UCSD-AML1 (cell line): ENCODE measurements around the gene DUSP16.

ENCODE experiments used
- DNase-seq: peaks from one replicate; lab custom pipeline; 2025; ENCODE audit not compliant: unreplicated experiment; lab: John Stamatoyannopoulos, UW

DUSP16 gene

DNA sequence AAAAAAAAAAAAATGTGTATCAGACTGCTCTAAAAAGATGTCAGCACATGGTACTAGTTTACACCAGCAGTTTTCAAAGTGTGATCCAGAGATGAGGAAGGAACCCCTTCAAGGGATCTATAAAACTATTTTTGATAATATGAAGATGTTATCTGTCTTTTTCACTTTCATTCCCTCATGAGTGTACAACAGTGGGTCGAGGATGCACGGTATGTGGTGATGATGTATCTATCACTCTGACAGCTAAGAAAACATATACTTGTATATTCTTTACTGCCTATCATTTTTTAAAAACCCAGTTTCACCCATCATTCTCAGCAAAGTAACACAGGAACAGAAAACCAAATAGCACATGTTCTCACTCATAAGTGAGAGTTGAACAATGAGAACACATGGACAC, 12.4 kb downstream of the DUSP16 start:
- DNase-seq, result no peak

DNA sequence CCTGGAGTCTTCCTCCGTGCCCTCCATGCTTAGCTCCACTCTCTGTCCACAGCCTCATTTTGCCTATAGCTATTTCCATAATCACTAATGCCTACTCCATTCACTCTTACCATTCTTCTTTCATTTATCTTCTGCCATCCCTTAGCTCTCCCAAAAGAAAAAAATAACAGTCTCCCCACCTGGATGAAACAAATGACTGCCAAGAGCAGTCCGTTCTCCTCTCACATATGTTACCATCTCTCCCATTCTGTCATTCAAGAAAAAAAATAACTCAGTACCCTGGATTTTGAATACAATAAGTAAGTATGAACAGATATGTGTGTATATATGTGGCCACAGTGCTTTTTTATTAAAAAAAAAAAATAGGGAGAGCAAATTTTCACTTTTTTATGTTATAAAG, 13.2 kb downstream of the DUSP16 start:
- DNase-seq, result no peak

DNA sequence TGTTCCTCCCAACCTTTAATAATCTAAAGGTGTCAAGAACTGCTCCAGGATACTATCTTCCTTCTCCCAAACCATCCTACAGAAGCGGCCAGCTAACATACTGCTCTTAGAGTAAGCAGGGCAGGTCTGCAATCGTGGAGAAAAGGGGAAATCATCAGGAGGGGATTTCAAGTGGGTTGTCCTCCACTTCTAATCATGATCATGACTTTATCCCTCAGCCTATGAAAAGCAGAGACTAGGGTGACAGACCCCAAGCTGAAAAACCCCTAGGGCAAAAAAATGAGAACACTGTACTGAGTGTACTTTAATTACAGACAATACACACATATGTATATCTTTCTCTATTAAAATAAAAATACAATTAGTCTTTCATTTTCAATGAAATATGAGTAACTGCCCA, 13.9 kb downstream of the DUSP16 start:
- DNase-seq, result no peak

DNA sequence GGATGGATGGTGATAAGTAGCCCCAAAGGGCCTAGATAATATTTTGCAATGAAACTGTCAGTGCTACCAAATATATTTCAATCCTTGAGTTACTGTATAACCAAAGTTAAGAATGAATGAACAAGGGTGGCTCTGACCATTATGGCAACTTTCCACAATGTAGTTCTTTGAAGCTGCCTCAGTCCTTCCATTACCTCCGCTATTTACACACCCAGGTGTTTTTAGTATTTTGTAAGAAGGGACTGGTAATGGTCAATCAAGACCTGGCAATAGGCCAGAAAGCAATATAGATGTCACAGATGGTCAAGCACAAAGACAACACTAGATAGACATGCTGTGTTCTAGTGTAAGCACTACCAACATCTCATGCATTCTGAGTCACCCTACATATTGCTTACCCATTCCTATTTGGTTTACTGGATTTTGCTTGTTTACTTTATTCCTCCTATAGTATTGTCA, 16.3 kb downstream of the DUSP16 start:
- DNase-seq, result no peak

DNA sequence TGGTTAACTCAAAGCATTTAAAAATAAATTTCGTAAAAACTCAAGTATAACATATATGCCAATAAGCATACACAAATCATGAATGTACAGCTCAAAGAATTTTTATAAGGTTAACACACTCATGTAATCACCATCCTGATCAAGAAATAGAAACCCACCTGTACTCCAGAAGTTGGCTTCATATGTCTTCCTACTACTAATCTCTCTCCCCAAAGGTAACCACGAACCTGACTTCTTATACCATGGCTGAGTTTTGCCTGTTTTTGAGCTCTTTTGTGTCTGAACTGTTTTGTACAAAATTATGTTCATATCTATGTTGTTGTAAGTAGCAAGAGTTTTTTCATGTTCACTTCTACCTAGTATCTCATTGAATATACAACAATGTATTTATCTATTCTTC, 18.7 kb downstream of the DUSP16 start:
- DNase-seq, result no peak

DNA sequence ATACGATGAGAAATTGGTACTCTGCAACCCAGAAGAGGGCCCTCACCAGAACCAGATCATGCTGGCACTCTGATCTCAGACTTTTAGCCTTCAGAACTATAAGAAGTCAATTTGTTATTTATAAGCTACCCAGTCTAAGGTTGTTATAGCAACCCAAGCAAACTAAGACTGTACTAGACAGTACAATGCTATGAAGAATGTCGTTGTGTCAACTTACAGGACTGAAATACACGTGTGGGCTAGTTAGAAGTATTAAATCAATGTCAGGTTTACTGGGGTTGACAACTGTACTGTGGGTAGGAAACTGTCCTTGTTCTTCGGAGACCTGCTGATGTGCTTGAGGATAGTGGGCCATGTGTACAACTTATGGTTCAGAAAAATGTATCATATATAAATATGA, 19.7 kb downstream of the DUSP16 start:
- DNase-seq, result no peak

DNA sequence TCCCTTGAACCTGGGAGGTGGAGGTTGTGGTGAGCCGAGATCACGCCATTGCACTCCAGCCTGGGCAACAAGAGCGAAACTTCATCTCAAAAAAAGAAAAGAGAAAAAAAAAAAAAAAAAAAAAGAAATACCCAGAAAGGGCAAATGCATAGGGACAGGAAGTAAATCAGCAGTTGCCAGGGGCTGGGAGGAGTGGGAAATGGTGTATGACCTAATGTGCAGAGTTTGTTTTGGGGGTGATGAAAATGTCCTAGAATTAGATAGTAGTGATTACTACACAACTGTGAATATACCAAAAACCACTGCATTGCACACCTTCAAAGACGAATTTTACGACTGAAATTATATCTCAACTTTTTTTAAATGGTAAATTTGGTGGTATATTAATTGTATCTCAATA, 20.4 kb downstream of the DUSP16 start:
- DNase-seq, result no peak

DNA sequence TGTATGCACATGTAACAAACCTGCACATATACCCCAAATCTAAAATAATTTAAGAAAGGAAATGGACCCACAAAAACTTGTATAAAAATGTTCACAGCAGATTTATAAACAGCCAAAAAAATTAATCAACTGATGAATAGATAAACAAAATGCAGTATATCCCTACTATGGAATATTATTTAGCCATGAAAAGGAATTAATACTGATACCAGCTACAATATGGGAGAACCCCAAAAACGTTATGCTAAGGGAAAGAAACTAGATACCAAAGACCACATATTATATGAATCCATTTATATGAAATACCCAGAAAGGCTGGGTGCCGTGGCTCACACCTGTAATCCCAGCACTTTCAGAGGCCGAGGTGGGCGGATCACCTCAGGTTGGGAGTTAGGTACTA, 20.9 kb downstream of the DUSP16 start:
- no peak for DNase-seq

DNA sequence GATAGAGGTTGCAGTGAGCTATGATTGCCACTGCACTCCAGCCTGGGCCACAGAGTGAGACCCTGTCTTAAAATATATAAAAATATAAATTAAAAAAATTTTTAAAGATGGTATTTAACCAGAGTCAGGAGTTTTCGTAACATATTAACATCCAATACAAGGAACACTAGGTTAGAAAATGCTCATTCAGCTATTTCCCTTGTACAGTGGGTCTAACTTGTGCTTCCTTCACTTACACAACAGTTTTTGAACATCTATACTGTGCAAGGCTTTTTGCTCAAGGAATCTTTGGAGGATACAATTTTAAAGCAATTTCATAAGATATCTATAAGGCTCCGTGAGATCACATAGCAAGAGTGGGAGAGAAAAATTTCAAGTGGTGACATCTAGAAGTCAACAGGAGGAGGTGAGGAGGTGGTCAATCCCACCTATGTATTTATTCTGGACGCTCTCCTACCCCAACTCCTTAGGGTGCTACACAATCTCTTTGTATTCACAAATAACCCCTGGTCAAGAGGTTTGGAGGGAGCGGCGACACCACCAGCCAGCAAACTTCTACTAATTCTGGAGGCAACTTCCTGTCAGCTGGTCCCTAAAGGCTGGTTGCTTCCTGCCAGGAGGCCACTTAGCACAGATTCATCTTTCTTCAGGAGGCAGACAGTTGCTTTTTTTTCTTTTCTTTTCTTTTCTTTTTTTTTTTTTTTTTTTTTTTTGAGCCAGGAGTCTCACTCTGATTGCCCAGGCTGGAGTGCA, 22.2 kb downstream of the DUSP16 start:
- DNase-seq, result no peak

DNA sequence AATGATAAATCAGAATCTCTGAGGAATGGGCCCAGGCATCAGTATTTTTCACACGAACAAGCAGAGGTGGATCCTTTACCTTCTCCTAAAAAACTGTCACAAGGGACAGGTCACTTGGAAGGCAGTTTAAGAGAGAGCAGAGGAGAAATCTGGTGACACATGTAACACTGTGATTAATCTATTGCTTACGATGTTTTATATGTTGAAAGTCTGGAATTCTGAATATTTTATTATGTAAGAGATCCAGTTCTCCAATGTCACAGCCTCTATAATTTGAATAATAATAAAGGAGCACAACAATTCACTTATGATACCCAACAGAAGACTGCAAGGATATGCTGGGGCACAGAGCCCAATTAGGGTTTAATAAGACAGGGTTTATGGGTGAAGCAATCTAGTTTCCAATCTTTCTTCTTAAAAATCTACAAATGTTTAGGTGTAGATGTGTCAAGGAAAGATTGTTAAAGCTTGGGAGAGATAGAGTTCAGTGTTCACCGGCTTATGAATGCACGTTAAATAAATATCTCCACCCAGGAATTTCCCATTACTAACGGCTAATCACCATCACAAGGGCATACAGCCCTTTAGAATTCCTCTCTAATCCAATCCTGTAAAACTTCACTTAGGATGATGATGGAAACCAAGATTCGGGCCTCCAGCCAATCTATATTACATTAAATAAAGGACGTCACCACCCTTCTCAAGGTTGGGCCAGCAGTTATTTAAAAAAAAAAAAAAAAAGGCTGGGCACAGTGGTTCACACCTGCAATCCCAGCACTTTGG, 23.4 kb downstream of the DUSP16 start:
- no peak for DNase-seq

DNA sequence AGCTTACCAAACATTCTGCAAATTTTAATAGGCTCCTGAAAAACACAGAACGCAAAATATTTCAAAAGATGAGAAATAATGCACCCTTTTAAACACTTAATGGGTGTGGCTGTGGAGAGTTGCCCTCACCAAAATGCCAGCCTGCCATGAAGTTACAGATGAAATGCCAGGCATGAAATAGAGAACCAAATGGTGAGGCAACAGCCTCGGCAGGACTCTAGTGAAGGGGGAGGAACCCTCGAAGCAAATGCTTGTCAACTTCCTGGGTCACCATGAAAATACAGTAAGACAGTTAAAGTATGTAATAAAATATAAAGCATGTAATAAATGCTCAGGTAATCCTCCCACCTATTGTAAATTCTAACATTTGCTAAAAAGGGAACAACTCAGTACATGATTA, 24.1 kb downstream of the DUSP16 start:
- DNase-seq, result no peak

DNA sequence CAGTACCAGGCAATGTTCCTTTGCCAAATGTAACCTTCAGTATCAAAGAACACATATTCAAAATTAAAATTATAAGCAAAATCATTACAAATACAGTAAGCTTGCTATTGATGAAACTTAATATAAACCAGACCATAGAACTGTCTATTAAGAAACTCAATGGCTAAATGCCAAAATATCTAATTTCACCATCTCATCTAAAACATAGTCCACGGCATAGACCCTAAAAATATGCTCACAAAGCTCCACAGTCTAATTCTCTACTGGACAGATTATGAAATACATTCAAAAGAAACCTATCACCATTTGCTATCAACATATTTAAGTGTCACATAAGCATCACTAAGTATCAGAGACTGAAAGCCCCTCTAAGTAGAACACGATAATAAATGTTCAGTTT, 25.2 kb downstream of the DUSP16 start:
- no peak for DNase-seq

DNA sequence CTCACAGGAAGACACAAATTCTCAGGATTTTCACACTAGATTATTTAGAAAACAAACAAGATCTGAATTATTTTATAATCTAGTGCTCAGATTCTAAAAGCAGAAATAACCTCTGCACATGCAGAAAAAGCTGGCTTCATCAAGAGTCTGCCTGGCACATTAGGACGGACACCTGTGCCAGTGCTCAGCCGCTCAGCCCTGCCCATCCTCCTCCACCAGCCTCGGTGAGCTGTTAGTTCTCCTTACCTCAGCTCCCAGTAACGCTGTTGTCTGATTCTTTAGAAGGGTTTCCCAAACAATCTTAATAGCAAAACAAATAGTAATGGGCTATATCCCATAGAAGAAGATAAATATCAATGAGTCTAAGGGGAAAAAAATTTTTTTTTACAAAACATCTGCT, 27.7 kb downstream of the DUSP16 start:
- DNase-seq, result no peak

DNA sequence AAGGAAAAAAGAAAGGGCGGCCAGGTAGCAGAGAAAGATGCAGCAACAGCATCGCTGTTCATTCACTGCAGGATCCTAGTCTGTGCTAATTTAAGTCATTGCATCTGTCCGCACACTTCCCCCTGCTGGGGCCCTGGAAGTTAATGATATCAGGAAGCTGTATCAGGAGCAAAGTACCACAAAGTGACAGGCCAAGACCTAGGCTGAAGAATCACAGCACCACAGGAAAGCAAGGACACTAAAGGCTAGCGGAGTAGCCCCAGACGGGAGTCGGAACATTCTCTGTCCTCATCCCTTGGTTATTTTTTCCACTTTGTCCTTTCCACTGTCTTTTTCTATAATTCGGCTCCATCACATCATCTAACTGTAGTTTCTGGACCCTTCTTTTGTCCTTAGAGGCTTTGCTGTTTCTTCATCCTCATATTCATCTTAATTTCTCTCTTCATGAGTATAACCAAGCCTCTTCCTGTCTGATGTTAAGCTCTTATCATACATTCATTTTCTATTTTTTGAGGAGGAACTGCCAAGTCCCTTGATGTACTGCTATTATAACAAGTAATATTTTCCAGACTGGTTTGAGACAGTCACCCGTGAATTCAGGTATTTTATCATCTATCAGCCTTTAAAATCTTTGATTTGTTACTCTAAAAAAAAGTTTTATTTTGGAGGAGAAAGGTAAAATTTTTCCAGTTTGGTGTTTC, 28.3 kb downstream of the DUSP16 start:
- DNase-seq, result peak; percentile 23

DNA sequence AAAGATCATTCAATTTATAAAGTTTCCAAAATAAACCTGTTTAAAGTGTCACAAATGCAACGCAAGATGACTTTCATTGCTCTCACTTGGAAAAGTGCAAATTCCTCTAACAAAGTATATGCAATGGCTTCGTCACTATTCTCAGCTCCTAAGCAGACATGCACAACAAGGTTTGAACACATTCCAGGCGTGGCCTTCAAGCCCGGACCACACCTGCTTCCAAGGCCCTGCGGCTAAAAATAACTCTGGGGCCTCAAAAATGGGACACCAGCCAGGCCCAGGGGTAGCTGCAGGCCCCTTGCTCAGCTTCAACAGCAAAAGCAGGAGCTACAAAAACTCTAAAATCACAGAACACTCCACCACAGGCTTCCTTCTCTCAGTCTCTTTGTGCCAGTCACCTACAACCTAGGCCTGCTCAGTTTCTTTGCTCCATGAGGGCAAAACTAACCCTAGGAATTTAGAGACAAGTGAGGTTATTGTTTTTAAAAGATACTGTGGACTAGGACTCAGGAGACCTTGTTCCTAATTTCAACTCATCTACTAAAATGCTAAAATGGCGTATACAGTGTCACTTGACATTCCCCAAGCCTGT, 29.3 kb downstream of the DUSP16 start:
- DNase-seq, result no peak

DNA sequence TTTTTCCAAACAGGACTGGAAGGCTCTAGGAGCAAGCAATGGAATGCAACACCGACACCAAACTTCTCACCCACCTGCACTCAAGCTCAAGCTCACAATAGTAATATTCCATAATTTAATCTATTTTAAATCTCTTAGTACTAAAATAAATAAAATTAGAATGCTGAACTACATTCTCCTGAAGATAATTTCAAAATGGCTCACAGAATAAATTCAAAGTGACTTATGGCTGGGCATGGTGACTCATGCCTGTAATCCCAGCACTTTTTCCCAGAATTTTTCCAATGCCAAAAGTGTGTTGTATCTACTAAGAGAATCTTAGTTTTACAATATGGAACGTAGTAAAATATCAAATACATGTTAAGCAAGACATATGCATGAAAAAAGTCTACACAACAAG, 31.5 kb downstream of the DUSP16 start:
- no peak for DNase-seq

DNA sequence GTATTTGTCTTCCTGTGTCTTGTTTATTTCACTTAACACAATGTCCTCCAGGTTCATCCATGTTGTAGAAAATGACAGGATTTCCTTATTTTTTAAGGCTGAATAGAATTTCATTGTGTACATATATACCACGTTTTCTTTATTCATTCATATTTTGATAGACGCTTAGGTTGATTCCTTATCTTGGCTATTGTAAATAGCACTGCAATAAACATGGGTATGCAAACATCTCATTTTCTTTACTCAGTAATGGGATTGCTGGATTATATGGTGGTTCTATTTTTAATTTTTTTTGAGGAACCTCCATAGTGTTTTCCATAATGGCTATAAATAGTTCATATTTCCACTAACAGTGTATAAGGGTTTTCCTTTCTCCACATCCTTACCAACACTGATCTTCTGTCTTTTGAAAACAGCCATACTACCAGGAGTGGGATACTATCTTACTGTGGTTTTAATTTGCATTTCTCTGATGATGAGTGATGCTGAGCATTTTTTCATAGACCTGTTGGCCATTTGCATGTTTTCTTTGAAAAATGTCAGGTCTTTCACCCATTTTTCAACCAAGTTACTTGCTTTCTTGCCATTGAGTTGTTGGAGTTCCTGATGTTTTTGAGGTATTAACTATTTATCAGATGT, 32.8 kb downstream of the DUSP16 start:
- DNase-seq, result no peak

DNA sequence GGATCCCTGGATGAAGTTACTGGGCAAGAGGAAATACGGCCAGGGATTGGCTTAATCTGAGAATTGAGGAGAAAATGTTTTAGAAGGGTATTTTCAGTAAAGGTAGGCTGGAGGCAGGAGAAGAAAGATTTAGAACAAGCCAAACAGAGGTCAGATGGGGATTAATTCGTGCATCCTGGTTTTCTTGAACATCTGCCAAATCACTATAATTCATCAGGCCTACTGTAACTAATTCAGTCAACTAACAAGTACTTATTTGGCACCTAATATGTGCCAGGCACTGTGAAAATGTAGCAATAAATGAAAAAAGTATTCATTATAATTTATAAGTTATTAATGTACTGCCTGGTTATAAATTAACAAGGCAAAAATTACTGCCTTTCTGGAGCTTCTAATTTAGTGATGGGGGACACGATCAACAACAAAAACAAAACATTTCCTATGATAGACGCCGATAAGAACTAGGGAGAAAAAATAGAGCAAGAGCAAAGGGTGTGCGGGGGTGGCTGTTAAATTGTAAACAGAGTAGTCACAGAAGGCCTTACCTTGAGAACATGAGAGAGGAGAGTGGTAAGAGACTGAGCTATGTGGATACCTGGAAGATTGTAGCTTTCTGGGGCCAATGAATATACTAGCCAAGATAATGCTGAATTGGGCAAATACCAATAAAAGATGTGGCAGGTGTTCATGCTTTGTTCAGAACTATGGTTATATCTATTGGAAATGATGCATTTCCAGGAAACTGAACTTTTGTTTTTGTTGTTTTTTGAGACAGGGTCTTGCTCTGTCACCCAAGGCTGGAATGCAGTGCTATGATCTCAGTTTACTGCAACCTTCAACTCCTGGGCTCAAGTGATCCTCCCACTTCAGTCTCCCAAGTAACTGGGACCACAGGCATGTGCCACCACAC, 34.0 kb downstream of the DUSP16 start:
- DNase-seq, result no peak

DNA sequence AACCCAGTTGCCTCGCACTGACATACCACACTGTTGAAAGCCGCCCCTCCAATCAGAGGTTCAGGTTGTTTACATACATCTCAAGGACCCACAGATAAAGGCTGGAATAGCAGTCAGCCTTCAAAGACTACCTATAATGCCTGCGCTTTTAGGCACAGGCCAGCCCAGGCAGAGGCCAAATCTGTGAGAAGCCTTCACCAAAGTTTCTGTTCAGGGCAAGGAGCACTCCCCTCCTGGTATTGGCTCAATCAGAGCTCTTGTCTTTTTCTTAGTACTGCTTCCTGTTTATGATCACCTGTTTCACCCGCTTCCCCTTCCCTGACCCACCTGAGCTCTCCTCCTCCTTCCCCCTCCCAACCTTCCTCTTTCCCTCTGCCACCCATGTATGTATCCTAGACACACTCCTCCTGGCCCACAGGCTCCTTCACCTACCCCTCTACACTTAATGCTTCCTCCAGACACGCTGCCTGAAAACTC, 34.8 kb downstream of the DUSP16 start:
- DNase-seq, result no peak

DNA sequence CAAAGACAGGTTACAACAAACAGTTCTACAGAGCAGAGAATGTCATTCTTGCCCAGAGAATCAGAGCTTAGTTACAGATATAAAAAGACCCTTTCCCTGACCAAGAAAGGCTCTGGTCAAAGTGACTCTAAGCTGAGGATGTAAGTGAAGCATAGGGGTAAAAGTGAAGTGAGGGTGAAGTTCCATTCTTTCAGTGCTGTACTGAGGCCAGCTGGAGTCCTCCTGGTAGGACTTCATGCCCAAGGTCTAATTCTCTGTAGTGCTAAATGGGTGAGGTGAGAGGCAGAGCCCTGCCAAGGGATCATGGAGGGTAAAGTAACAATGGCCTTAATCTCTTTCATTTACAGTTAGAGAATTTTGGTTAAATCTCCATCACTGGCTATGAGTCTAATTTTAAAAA, 38.5 kb downstream of the DUSP16 start:
- DNase-seq, result no peak
